T-helper 1 cell treated with Interleukin-12 subunit alpha and Interleukin-12 subunit beta and Interleukin-4 antibody, amounts not matched to agents 30 μg/mL and 1 μg/mL, for 36 hours (primary cell): ENCODE data around the gene GRIK3.

Experiments
- H3K27ac Mint-ChIP-seq: one replicate; pipeline ENCODE4 v1.8.0; 2021; ENCODE audit warnings: mild to moderate bottlenecking, mixed read lengths
- H3K27me3 Mint-ChIP-seq: one replicate; pipeline ENCODE4 v1.8.0; 2021; ENCODE audit warnings: low read depth, mixed read lengths
- H3K36me3 Mint-ChIP-seq: one replicate; pipeline ENCODE4 v1.8.0; 2021; ENCODE audit warnings: low read depth, mixed read lengths
- H3K4me1 Mint-ChIP-seq: one replicate; pipeline ENCODE4 v1.8.0; 2021; ENCODE audit warnings: low read depth, mixed read lengths
- H3K4me3 Mint-ChIP-seq: one replicate; pipeline ENCODE4 v1.8.0; 2021; ENCODE audit warnings: mild to moderate bottlenecking, moderate library complexity, mixed read lengths
- H3K9me3 Mint-ChIP-seq: one replicate; pipeline ENCODE4 v1.8.0; 2021; ENCODE audit warnings: mixed read lengths

GRIK3 gene

DNA sequence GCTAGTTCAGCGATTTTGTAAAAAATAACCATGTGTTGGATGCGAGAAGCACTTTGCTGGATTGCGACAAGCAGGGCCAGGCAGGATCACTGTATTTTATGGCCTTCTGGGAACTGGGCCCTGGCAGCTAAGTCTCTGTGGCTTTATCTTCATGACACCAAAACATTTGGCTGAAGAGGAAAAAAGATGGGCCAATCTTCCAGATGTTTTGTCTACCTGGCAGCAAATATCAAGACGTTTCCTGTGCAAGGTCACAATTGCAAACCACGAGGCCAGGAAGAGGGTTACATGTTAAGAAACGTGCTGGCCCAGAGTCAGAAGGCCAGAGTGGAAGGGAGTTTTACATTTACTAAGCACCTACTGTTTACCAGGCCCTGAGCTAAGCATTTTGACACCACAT is 22.1 kb downstream of the GRIK3 start:
- Mint-ChIP-seq H3K27me3 (no peaks in the 10 kb centered on the region), H3K36me3 (no peaks in the 10 kb centered on the region), H3K4me1 (no peaks in the 10 kb centered on the region), H3K9me3 (no peaks in the 10 kb centered on the region), H3K4me3 (no peak overlapping the region), H3K27ac (no peak overlapping the region)

DNA sequence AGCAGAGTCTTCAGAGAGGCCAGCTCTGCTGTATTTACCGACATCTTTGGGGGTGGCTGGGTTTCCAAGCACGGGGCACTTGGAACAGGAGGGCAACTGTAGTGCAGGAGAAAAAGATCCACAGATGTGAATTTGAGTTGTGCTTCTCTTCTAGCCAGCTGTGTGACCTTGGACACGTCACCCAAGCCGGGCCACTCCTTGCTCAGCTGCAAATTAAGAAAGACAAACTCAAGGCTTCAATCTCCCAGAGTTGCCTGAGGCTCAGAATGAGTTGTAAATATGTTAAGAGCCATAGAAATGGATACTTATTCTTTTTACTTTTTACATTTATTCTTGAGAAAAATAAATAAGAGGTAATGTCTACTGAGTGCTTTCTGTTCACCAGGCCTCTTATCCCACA is 24.3 kb downstream of the GRIK3 start:
- Mint-ChIP-seq H3K27me3 (no peaks in the 10 kb centered on the region), H3K4me1 (no peaks in the 10 kb centered on the region), H3K27ac (no peak overlapping the region), H3K9me3 (no peaks in the 10 kb centered on the region), H3K36me3 (no peaks in the 10 kb centered on the region), H3K4me3 (no peak overlapping the region)

DNA sequence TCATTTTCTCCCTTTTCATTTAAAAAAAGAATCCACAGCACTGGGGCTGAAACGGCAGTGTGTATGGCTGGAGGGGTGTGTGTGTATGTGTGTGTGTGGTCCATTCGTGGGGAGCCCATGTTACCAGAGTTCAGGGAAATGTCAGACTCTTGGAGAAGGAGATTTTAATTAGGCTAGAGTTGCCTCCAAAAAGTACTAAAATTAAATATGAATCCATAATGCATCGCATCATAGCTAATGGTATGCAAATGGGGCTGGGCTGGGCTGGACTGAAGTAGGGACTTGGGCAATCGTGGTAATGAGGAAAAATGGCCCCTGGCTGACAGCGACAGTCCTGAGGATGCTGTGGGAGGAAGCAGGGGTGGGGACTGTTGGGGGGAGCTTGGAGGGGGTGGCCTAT is 24.8 kb downstream of the GRIK3 start:
- no peak overlapping the region for H3K27ac Mint-ChIP-seq
- H3K9me3 Mint-ChIP-seq = no peaks in the 10 kb centered on the region
- H3K27me3 Mint-ChIP-seq = no peaks in the 10 kb centered on the region
- no peaks in the 10 kb centered on the region for H3K4me1 Mint-ChIP-seq
- no peaks in the 10 kb centered on the region for H3K36me3 Mint-ChIP-seq
- H3K4me3 Mint-ChIP-seq = no peak overlapping the region

DNA sequence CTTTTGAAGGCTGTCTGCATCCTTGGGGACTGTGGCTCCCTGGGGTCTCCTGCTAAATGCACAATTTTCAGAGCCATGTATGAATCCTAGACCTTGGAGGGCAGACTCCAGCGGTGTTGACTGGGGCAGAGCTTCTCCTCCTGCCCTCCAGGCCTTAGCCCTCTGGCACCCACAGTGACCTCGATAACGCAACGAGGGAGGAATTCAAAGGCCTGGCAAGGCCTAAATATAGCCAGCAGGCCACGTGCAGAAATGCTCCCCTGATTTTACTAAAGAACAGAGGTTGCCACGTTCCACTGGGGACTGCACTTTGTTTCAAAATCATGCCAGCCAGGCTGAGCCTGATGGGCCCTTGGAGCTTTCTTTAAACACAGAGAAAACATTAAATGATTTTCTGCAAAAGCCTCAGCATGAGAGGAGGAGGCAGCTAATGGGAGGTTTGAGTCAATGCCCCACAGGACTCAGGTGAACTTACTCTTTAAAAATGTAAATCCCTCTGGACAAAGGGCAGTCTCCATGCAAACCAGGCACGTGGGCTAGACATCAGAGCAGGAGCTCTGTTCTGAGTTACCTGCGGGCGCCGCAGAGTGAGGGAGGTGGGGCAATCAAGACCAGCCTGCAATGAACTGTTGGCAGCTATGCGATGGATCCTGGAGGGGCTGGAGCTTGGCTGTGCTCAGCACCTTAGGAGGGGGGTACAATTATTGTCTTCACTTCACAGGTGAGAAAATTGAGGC is 28.0 kb downstream of the GRIK3 start:
- H3K4me1 Mint-ChIP-seq = no peaks in the 10 kb centered on the region
- no peak overlapping the region for H3K4me3 Mint-ChIP-seq
- no peaks in the 10 kb centered on the region for H3K9me3 Mint-ChIP-seq
- H3K36me3 Mint-ChIP-seq = no peaks in the 10 kb centered on the region
- H3K27me3 Mint-ChIP-seq = no peaks in the 10 kb centered on the region
- no peak overlapping the region for H3K27ac Mint-ChIP-seq

DNA sequence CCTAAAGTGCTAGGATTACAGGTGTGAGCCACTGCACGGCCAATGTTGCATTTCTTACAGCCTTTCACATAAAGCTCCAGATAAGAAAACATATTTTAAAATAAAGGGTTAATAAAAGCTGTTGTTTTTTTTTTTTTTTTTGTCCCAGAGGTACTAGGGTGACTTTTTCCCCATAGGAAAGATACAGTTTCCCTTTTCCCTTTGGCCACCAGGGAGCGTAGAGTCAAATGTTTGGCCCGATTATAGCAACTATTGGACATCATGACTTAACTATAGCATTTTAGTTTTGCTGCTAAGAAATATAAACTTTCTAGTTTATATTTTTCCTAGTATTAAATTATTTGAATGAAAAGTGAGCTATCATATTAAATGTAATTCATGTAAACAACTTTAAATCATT is 31.4 kb downstream of the GRIK3 start:
- no peaks in the 10 kb centered on the region for H3K4me1 Mint-ChIP-seq
- H3K27me3 Mint-ChIP-seq = peaks cover 3% of the 10 kb centered on the region
- H3K36me3 Mint-ChIP-seq = no peaks in the 10 kb centered on the region
- no peaks in the 10 kb centered on the region for H3K9me3 Mint-ChIP-seq
- no peak overlapping the region for H3K4me3 Mint-ChIP-seq
- no peak overlapping the region for H3K27ac Mint-ChIP-seq

DNA sequence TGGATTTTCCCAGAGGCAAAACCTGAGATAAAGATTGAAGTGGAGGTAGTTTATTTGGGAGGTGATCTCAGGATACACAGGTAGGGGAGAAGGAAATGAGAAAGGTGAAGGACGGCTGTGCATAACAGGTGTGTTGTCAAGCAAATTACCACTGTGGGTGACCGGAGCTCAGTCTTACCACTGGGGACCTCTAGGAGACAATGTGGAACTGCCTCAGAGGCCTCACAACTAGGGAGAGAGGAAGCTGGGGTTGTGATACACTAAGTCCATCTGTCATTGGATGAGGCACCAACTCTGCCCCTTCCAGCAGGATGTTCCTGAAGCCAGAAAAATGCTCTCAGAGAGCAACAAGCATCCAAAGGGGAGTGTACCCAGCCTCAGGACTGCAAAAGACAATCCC is 32.6 kb downstream of the GRIK3 start:
- no peaks in the 10 kb centered on the region for H3K36me3 Mint-ChIP-seq
- peaks cover 3% of the 10 kb centered on the region for H3K27me3 Mint-ChIP-seq
- no peaks in the 10 kb centered on the region for H3K9me3 Mint-ChIP-seq
- H3K4me1 Mint-ChIP-seq = no peaks in the 10 kb centered on the region
- no peak overlapping the region for H3K27ac Mint-ChIP-seq
- no peak overlapping the region for H3K4me3 Mint-ChIP-seq

DNA sequence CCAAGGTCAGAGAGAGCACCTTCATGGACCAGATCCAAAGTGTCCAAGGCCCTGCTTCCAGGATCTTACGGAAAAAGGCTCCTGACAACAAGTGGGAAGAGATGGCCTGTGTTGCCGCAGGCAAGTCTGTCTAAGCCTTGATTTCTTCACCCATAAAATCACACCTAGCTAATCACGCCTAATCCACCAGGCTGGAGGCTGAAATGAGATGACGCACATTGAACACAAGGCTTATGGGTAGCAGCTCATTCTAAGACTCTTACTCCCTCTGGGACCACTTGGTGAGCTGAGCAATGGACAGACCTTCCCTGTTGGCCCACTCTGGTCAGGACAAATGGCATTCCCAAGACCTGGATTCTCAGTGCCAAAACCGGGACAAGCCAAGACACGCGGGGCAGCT is 38.2 kb downstream of the GRIK3 start:
- Mint-ChIP-seq H3K36me3 (no peaks in the 10 kb centered on the region), H3K27me3 (peaks cover 3% of the 10 kb centered on the region), H3K4me1 (no peaks in the 10 kb centered on the region), H3K4me3 (no peak overlapping the region), H3K9me3 (no peaks in the 10 kb centered on the region), H3K27ac (no peak overlapping the region)

DNA sequence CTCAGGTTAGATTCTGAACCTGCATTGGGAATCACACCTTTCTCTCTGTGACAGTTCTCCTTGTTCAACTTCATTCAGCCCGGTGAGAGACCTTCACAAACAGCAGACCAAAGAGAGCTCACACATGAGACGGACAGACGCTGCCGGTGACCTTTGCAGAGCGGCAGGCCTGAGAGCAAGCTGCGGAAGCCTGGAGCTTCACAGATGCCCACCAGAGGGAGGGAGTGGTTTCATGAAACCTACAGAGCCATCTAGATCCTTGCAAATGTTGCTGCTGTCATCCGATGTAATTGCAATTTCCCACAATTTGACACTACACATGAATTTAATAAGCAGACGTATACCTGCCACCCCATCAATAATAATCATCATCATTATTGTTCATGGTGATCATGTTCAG is 39.4 kb downstream of the GRIK3 start:
- Mint-ChIP-seq H3K27ac (no peak overlapping the region), H3K27me3 (no peaks in the 10 kb centered on the region), H3K9me3 (no peaks in the 10 kb centered on the region), H3K4me3 (no peak overlapping the region), H3K36me3 (no peaks in the 10 kb centered on the region), H3K4me1 (no peaks in the 10 kb centered on the region)

DNA sequence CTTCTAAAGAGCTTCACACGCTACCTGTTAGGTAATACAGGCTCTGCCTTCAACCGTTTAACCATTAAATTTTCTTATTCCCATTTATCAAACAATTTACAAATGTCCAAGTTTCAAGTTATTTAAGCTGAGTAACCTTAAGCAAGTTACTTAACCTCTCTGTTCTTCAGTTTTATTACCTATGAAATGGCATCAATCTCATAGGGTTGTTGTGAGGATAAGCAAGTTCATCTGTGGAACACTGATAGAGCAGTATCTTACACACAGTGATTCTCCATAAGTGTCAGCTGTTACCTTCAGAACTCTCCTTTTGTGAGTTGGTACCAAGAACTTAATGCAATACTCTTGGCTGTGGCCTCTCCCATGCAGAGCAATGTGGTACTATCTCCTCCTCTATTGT is 40.0 kb downstream of the GRIK3 start:
- Mint-ChIP-seq H3K27ac (no peak overlapping the region), H3K4me3 (no peak overlapping the region), H3K36me3 (no peaks in the 10 kb centered on the region), H3K27me3 (no peaks in the 10 kb centered on the region), H3K9me3 (no peaks in the 10 kb centered on the region), H3K4me1 (no peaks in the 10 kb centered on the region)

DNA sequence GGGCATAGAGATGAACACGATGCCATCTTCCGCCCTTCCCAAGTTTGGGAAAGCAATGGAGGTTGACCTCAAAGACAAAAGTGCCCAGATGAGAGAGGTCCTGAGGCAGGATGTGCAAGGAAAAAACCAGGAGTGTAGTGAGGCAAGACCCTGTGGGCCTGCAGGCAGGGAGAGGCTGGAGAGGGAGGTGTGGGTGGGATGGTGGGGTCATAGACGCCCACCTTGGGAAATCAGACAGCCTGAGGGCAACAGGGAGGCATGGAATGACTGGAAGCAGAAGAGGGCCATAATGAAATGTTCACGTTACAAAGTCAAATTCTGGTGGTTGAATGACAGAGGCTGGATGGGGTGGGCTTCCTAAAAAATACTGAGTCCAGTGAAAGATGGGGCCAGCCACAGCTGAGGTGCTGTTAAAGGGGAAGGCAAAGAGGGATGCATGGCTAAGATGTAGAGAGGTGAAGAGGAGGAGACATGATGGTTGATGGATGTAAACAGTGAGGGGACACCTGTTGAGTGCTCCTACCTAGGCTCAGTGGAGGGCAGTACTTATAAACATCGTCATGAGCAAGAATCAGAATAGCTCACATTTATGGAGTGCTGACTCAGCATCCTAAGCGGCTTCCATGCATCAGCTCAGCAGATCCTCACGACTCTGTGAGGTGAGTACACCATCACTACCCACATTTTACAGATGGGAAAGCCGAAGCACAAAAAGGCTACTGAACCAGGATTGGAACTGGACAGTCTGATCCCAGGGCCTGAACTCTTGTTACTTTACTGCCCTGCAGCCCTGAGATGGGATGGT is 42.0 kb downstream of the GRIK3 start:
- no peak overlapping the region for H3K27ac Mint-ChIP-seq
- no peaks in the 10 kb centered on the region for H3K36me3 Mint-ChIP-seq
- no peaks in the 10 kb centered on the region for H3K27me3 Mint-ChIP-seq
- no peaks in the 10 kb centered on the region for H3K9me3 Mint-ChIP-seq
- H3K4me3 Mint-ChIP-seq = no peak overlapping the region
- H3K4me1 Mint-ChIP-seq = no peaks in the 10 kb centered on the region

DNA sequence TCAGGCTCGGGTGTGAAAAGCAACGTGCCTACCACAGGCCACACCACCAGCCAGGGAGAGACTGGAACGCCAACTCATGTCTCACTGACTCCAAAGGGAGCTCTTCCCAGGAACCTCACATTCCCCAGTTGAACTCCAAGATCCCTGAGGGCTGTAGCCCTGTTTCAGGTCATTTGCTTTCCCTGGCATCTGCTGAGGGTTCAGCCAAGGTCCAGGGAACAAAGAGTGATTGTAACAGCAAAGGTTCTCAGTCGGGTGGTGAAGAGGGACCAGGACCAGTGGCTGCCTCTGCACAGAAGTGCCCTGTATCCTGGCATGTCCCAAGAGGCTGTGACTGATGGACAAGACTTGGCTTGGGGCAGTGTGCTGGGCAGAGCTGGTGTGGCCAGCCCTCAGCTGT is 42.8 kb downstream of the GRIK3 start:
- Mint-ChIP-seq H3K4me1 (no peaks in the 10 kb centered on the region), H3K27me3 (no peaks in the 10 kb centered on the region), H3K4me3 (no peak overlapping the region), H3K36me3 (no peaks in the 10 kb centered on the region), H3K27ac (no peak overlapping the region), H3K9me3 (no peaks in the 10 kb centered on the region)

DNA sequence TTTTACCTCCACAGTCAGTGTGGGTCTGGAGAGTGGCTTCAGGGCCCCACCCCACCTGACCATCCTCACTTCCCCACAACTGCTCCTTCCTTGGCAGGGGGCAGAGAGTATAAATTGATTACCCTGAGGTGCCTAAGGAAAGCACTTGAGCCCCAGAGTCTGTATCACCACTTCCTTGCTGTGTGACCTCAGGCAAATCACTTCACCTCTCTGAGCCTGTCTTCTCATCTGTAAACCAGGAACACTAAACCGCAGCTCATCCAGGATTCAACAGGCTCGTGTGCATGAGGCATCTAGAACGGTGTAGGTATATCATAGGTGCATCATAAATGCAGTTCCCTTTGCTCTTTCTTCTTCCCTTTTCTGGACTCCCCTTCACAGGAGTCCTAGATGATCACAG is 43.4 kb downstream of the GRIK3 start:
- Mint-ChIP-seq H3K9me3 (no peaks in the 10 kb centered on the region), H3K36me3 (no peaks in the 10 kb centered on the region), H3K4me3 (no peak overlapping the region), H3K4me1 (no peaks in the 10 kb centered on the region), H3K27me3 (no peaks in the 10 kb centered on the region), H3K27ac (no peak overlapping the region)

DNA sequence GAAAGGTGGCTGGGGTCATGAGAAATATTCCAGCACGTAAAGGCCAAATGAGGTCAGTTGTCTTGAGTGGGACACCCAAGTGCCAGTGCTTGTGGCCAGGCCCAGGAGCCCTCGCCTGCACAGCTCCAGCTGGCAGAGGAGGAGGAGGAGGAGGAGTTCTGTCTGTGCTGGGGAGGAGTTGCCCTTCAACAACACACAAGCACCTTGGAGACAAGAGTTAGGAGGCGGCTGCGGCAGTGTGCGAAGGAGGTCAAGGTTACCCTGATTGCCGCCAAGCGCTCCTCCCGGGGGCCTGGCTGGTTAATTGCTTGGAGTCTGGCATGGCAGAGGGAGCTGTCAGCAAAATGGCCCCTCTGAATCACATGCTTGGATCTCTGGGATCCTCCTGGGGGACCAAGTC is 45.1 kb downstream of the GRIK3 start:
- H3K27me3 Mint-ChIP-seq = no peaks in the 10 kb centered on the region
- H3K4me3 Mint-ChIP-seq = no peak overlapping the region
- no peaks in the 10 kb centered on the region for H3K36me3 Mint-ChIP-seq
- no peaks in the 10 kb centered on the region for H3K9me3 Mint-ChIP-seq
- no peak overlapping the region for H3K27ac Mint-ChIP-seq
- no peaks in the 10 kb centered on the region for H3K4me1 Mint-ChIP-seq

DNA sequence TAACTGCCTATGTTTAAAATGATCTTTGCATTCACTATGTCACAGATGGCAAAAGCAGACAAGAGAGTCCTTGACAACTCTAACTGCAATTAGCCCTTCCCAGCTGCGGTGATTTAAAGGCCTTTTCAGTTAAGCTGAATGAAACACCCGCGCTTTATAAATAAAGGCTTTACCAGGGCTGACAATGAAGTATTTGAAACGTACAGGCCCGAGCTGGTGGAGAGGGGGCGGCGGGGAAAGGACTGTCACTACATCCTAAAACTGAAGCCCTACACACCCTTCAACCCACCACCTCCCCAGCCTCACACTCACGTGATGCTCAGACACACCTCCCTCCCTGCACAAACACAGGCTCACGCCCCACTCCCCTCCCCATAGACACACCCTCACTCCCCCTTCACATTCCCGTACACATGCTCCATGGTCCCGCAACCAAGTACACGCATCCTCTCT is 45.5 kb downstream of the GRIK3 start:
- no peak overlapping the region for H3K4me3 Mint-ChIP-seq
- H3K36me3 Mint-ChIP-seq = no peaks in the 10 kb centered on the region
- no peaks in the 10 kb centered on the region for H3K27me3 Mint-ChIP-seq
- H3K4me1 Mint-ChIP-seq = no peaks in the 10 kb centered on the region
- no peaks in the 10 kb centered on the region for H3K9me3 Mint-ChIP-seq
- no peak overlapping the region for H3K27ac Mint-ChIP-seq

DNA sequence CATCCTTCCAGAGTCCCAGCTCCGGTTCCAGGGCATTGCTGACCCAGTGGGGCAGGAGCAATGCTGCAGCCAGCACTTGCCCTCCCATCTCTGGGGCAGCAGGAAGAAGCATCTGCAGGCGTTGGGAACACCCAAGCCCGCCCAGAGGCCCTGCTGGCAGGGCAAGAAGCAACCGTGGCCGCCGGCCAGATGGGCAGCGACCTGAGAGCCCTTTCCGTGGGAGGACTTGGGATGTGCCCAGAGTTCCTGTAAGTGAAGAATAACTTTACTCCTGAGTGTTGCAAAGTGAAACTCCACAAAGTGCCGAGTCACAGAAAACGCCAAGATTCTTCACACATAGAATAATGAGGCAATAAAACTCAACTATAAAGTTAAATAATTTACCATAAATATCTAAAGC is 46.0 kb downstream of the GRIK3 start:
- Mint-ChIP-seq H3K27ac (no peak overlapping the region), H3K36me3 (no peaks in the 10 kb centered on the region), H3K27me3 (no peaks in the 10 kb centered on the region), H3K4me1 (no peaks in the 10 kb centered on the region), H3K9me3 (no peaks in the 10 kb centered on the region), H3K4me3 (no peak overlapping the region)
